OCI-LY7 (cell line): ENCODE measurements around the gene SFI1.

ENCODE experiments used
- EZH2phosphoT487 ChIP-seq: fragments of 200-600 bp; sonication (generic); IDR thresholded peaks from 2 replicates; pipeline ENCODE4 v1.6.1; 2018; ENCODE audit warnings: low read depth, borderline replicate concordance, mild to moderate bottlenecking, mixed run types, antibody characterized with exemption, low read length, moderate library complexity, mixed read lengths
- TF ChIP-seq, protein P1 (sequence below): fragments of 200-600 bp; sonication (generic); conservative IDR thresholded peaks from 2 replicates; pipeline ENCODE4 v1.5.1; 2014; ENCODE audit warnings: mild to moderate bottlenecking, antibody characterized with exemption, low read length, moderate library complexity, mixed read lengths

DNA sequence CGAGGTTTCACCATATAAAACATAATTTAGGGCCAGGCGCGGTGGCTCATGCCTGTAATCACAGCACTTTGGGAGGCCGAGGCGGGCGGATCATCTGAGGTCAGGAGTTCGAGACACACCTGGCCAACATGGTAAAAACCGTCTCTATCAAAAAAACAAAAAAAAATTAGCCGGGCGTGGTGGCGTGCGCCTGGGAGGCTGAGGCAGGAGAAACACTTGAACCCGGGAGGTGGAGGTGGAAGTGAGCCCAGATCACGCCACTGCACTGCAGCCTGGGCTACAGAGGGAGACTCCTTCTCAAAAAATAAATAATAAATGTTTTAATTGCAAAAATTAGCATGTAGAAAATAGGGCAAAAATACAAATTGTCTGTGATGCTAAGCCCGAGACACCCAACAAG, 993 bp upstream of the SFI1 start:
- TF ChIP-seq, protein P1, sequence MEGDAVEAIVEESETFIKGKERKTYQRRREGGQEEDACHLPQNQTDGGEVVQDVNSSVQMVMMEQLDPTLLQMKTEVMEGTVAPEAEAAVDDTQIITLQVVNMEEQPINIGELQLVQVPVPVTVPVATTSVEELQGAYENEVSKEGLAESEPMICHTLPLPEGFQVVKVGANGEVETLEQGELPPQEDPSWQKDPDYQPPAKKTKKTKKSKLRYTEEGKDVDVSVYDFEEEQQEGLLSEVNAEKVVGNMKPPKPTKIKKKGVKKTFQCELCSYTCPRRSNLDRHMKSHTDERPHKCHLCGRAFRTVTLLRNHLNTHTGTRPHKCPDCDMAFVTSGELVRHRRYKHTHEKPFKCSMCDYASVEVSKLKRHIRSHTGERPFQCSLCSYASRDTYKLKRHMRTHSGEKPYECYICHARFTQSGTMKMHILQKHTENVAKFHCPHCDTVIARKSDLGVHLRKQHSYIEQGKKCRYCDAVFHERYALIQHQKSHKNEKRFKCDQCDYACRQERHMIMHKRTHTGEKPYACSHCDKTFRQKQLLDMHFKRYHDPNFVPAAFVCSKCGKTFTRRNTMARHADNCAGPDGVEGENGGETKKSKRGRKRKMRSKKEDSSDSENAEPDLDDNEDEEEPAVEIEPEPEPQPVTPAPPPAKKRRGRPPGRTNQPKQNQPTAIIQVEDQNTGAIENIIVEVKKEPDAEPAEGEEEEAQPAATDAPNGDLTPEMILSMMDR: no peak
- no peak for TF ChIP-seq EZH2phosphoT487
